GM12878 (cell line): ENCODE results near the gene UROC1. TPM values are rescaled to one million over a fixed set of nuclear protein-coding genes. Genes with fewer than 3 reads are reported as not detected.

ENCODE experiments used
- ATAC-seq: fragments of 200-7000 bp; cut with Tn5 transposase; 3 replicates; pipeline ENCODE4 v1.9.1; 2020; ENCODE audit warnings: mild to moderate bottlenecking, moderate library complexity
- BruUV-seq: library from RNA; stranded (reverse); fragments of 400-500 nt; replicated peaks from 2 replicates; lab custom pipeline; 2021; lab: Mats Ljungman, UMichigan
- CTCF ChIA-PET: fragments of 300-600 bp; sonication (Branson Sonifier 250); formaldehyde crosslinking; extraction: SDS; loops from one replicate; lab custom pipeline; 2021; ENCODE audit warnings: inconsistent platforms; lab: Yijun Ruan, JAX
- POLR2A ChIA-PET: fragments of 350-600 bp; formaldehyde crosslinking; extraction: SDS; loops from one replicate; lab custom pipeline; 2021; ENCODE audit warnings: inconsistent platforms; lab: Charles Lee
- RAD21 ChIA-PET: fragments of 300-600 bp; sonication (Branson Sonifier 250); formaldehyde crosslinking; loops from one replicate; lab custom pipeline; 2023; ENCODE audit warnings: antibody characterized with exemption; ENCODE audit not compliant: unreplicated experiment; lab: Charles Lee
- SMC1A ChIA-PET: fragments of 300-600 bp; sonication (Branson Sonifier 250); formaldehyde crosslinking; loops from one replicate; lab custom pipeline; 2023; ENCODE audit not compliant: unreplicated experiment, uncharacterized antibody; lab: Charles Lee
- DNase-seq: peaks from one replicate; pipeline ENCODE4 v3.0.0-alpha.2; 2011; ENCODE audit warnings: low read depth, low spot score
- FAIRE-seq: peaks from 3 replicates; lab custom pipeline; 2011; peaks lifted over from hg19 to GRCh38; lab: Jason Lieb, UNC
- H2AFZ ChIP-seq: 2 replicates; pipeline ENCODE4 v1.6.0; 2011; ENCODE audit warnings: low read depth, low read length, control low read depth; ENCODE audit not compliant: control insufficient read depth
- H3K27ac ChIP-seq: 2 replicates; pipeline ENCODE4 v1.5.1; 2011; ENCODE audit warnings: control low read depth; ENCODE audit not compliant: control insufficient read depth, insufficient read depth
- H3K27me3 ChIP-seq, 2 experiments: replicated peaks in 1 of 2; 2 replicates each; pipeline versions ENCODE4 v1.6.0 to v1.6.1; 2011; ENCODE audit warnings: low read length in 1 of 2; ENCODE audit not compliant: control insufficient read depth in 2 of 2, insufficient read depth in 2 of 2
- H3K36me3 ChIP-seq, 2 experiments: 2 replicates each; pipeline ENCODE4 v1.5.1; 2011; ENCODE audit warnings: low read length in 1 of 2; ENCODE audit not compliant: control insufficient read depth in 2 of 2, insufficient read depth in 2 of 2
- H3K4me1 ChIP-seq: 2 replicates; pipeline ENCODE4 v1.6.1; 2011; ENCODE audit warnings: mild to moderate bottlenecking, low read length, moderate library complexity, mixed read lengths; ENCODE audit not compliant: control insufficient read depth, insufficient read depth
- H3K4me2 ChIP-seq: 2 replicates; pipeline ENCODE4 v1.6.0; 2011; ENCODE audit warnings: control low read depth; ENCODE audit not compliant: control insufficient read depth, insufficient read depth
- H3K4me3 ChIP-seq: fragments of 200-600 bp; sonication (generic); 2 replicates; pipeline ENCODE4 v1.5.1; 2016
- H3K79me2 ChIP-seq: 2 replicates; pipeline ENCODE4 v1.6.0; 2011; ENCODE audit warnings: low read length; ENCODE audit not compliant: control insufficient read depth, insufficient read depth
- H3K9ac ChIP-seq: 2 replicates; pipeline ENCODE4 v1.8.0; 2011; ENCODE audit warnings: low read length, control low read depth, mixed read lengths; ENCODE audit not compliant: control insufficient read depth, insufficient read depth
- H3K9me3 ChIP-seq: replicated peaks from 3 replicates; pipeline ENCODE4 v1.5.1; 2011; ENCODE audit warnings: mild to moderate bottlenecking, low read length; ENCODE audit not compliant: control insufficient read depth, insufficient read depth
- H4K20me1 ChIP-seq: 2 replicates; pipeline ENCODE4 v1.6.0; 2011; ENCODE audit not compliant: control insufficient read depth, insufficient read depth
- CHD4 ChIP-seq: fragments of 200-600 bp; sonication (generic); IDR thresholded peaks from 2 replicates; pipeline ENCODE4 v1.6.1; 2016; ENCODE audit warnings: mild to moderate bottlenecking
- CTCF ChIP-seq, 3 experiments: IDR thresholded peaks in 2 of 3; conservative IDR thresholded peaks in 1 of 3; 2 replicates each; pipeline ENCODE4 v1.5.1; 2011; ENCODE audit warnings: low read depth in 3 of 3, low read length in 3 of 3, mild to moderate bottlenecking in 3 of 3, control low read depth in 2 of 3, moderate library complexity in 2 of 3, inconsistent platforms in 1 of 3, mixed read lengths in 1 of 3; ENCODE audit not compliant: control insufficient read depth in 2 of 3, insufficient read depth in 1 of 3; ENCODE audit errors: extremely low read depth in 1 of 3
- EP300 ChIP-seq, 2 experiments: fragments of 150-350 bp in 1 of 2; IDR thresholded peaks; 2 replicates each; pipeline ENCODE4 v1.6.1; 2011 to 2012; ENCODE audit warnings: low read depth in 2 of 2, low read length in 2 of 2, borderline replicate concordance in 1 of 2, improper control_type of control experiment in 1 of 2, inconsistent platforms in 1 of 2; ENCODE audit not compliant: control insufficient read depth in 1 of 2
- LARP7 ChIP-seq: fragments of 450-650 bp; IDR thresholded peaks from 2 replicates; pipeline ENCODE4 v1.6.1; 2017; ENCODE audit warnings: mild to moderate bottlenecking
- MYB ChIP-seq: fragments of 150-350 bp; IDR thresholded peaks from 2 replicates; pipeline ENCODE4 v1.6.1; 2014; ENCODE audit warnings: mild to moderate bottlenecking, low read depth, low read length, borderline replicate concordance
- NFIC ChIP-seq: IDR thresholded peaks from 2 replicates; pipeline ENCODE4 v1.6.1; 2012; ENCODE audit warnings: low read depth, mild to moderate bottlenecking, inconsistent platforms, low read length, moderate library complexity
- NFXL1 ChIP-seq: fragments of 450-650 bp; IDR thresholded peaks from 2 replicates; pipeline ENCODE4 v1.6.1; 2017; ENCODE audit warnings: antibody characterized with exemption, mild to moderate bottlenecking, borderline replicate concordance
- POLR2AphosphoS2 ChIP-seq: IDR thresholded peaks from 2 replicates; pipeline ENCODE4 v1.6.1; 2011; ENCODE audit warnings: low read depth, mild to moderate bottlenecking, low read length, improper control_type of control experiment, moderate library complexity
- RBBP5 ChIP-seq: fragments of 200-600 bp; sonication (generic); conservative IDR thresholded peaks from 2 replicates; pipeline ENCODE4 v1.6.1; 2016
- SPI1 ChIP-seq: IDR thresholded peaks from 2 replicates; pipeline ENCODE4 v1.6.1; 2011; ENCODE audit warnings: low read depth, mild to moderate bottlenecking, low read length, moderate library complexity, borderline replicate concordance; ENCODE audit not compliant: insufficient read depth
- SREBF1 ChIP-seq: IDR thresholded peaks from 2 replicates; pipeline ENCODE4 v1.6.1; 2012; ENCODE audit warnings: mild to moderate bottlenecking, low read length
- STAT3 ChIP-seq: IDR thresholded peaks from 2 replicates; pipeline ENCODE4 v1.6.1; 2011; ENCODE audit warnings: low read depth, low read length, improper control_type of control experiment
- SUZ12 ChIP-seq: fragments of 200-600 bp; sonication (generic); IDR thresholded peaks from one replicate; pipeline ENCODE4 v1.6.1; 2018; ENCODE audit warnings: antibody characterized with exemption, mild to moderate bottlenecking; ENCODE audit not compliant: unreplicated experiment
- TCF3 ChIP-seq: IDR thresholded peaks from 2 replicates; pipeline ENCODE4 v1.6.1; 2012; ENCODE audit warnings: low read depth, mild to moderate bottlenecking, low read length, borderline replicate concordance; ENCODE audit not compliant: insufficient read depth
- ZBED1 ChIP-seq: IDR thresholded peaks from 2 replicates; pipeline ENCODE4 v1.6.1; 2016; ENCODE audit warnings: borderline replicate concordance
- WGBS: methylation state at CpG from one replicate; pipeline ENCODE4 v1.1.6; 2016; ENCODE audit warnings: low lambda C conversion rate; ENCODE audit not compliant: insufficient replicate concordance, insufficient coverage; ENCODE audit errors: missing lambda C conversion rate; 5-methylcytosine and 5-hydroxymethylcytosine counted together
- in situ Hi-C: fragments of 300-500 bp; cut with MboI; formaldehyde crosslinking; loops from 9 replicates; pipeline ENCODE4 v1.14.3; 2018; ENCODE audit warnings: mixed read lengths
- intact Hi-C: fragments of 100-400 bp; cut with micrococcal nuclease; formaldehyde crosslinking; loops from one replicate; pipeline ENCODE4 v1.14.2; 2022; ENCODE audit not compliant: unreplicated experiment
- polyA plus RNA-seq, 11 experiments: library from polyadenylated mRNA; depleted of rRNA in 4 of 11; unstranded in 6 of 11; stranded (reverse) in 5 of 11; fragments of >200 nt; fragmentation: Nextera tagmentation in 4 of 11; fragmentation: Illumina TruSeq in 1 of 11; extraction: Ambion mirVana in 4 of 11; extraction: Trizol in 1 of 11; gene quantifications; 1 replicate in 1 of 11; 2 replicates in 10 of 11; pipeline versions ENCODE4 v1.2.1 to v1.2.3, GENCODE V29; 2011 to 2016; ENCODE audit warnings: inconsistent platforms in 2 of 11, missing spikeins in 2 of 11, low read depth in 1 of 11
- total RNA-seq, 4 experiments: library from RNA; depleted of rRNA in 3 of 4; stranded (reverse); fragments of >200 nt in 3 of 4; fragmentation: Illumina TruSeq in 1 of 4; extraction: Trizol in 1 of 4; gene quantifications; 2 replicates each; pipeline versions ENCODE4 v1.2.1 to v1.2.3, GENCODE V29; 2013 to 2021

UROC1 gene
- total and polyA plus RNA-seq, 10 of the 15 experiments (the other 5 are each of a cell fraction or from before 2014, with no cell fraction given): 0.04 TPM; not detected in 9

GRCh38 chr3:126464494-126464893 is 53.1 kb downstream of the UROC1 start:
- Histone ChIP-seq H3K36me3 (peaks cover 33 to 38% of the 10 kb centered on the region in 2 experiments), H3K4me1 (no peaks in the 10 kb centered on the region), H3K9ac (no peak overlapping the region), H3K9me3 (no peaks in the 10 kb centered on the region), H4K20me1 (no peaks in the 10 kb centered on the region; the same call in 1 of the 2 replicates), H3K4me3 (no peak overlapping the region), H3K27ac (no peak overlapping the region), H2AFZ (no peak overlapping the region), H3K4me2 (no peak overlapping the region), H3K79me2 (no peaks in the 10 kb centered on the region), H3K27me3 (no peaks in the 10 kb centered on the region)
- SMC1A ChIA-PET: no interaction called here
- POLR2A ChIA-PET: no interaction called here
- in situ Hi-C loops (no loop called here), intact Hi-C loops (no loop called here)
- CTCF ChIA-PET: no interaction called here
- ATAC-seq: peak; percentile 72
- BruUV-seq: no TSS peak
- TF ChIP-seq SPI1: peak; percentile 89
- TF ChIP-seq POLR2AphosphoS2: no peak
- FAIRE-seq: no peak
- DNase-seq: no peak
- RAD21 ChIA-PET: no interaction called here
- WGBS: 76% methylated on average over 4 of the region's 4 CpGs

GRCh38 chr3:126464093-126464492 is 53.5 kb downstream of the UROC1 start:
- TF ChIP-seq NFIC (no peak), STAT3 (no peak), SUZ12 (no peak), EP300 (IDR thresholded peaks at IDR 0.05; ENCODE audit: borderline replicate concordance in 1 of 2, control insufficient read depth in 1 of 2, low read depth in 2 of 2, low read length in 2 of 2) (no peak), RBBP5 (no peak), NFXL1 (no peak), LARP7 (no peak), CTCF (IDR thresholded peaks at IDR 0.05 in 2 of 3, conservative IDR thresholded peaks at IDR 0.05 in 1 of 3; ENCODE audit: control insufficient read depth in 2 of 3, extremely low read depth in 1 of 3, insufficient read depth in 1 of 3, low read depth in 3 of 3, low read length in 3 of 3) (no peak), TCF3 (no peak), MYB (no peak), SREBF1 (no peak), ZBED1 (no peak), CHD4 (no peak)
- no peaks in the 10 kb centered on the region for H3K79me2 ChIP-seq
- in situ Hi-C loops (no loop called here), intact Hi-C loops (no loop called here)
- RAD21 ChIA-PET: no interaction called here
- 88% methylated on average over 4 of the region's 4 CpGs for WGBS
- H3K27ac ChIP-seq: no peak overlapping the region
- no peaks in the 10 kb centered on the region for H3K4me1 ChIP-seq
- no TSS peak for BruUV-seq
- H3K27me3 ChIP-seq: no peaks in the 10 kb centered on the region
- ATAC-seq (no peak), FAIRE-seq (no peak), DNase-seq (no peak)
- no peaks in the 10 kb centered on the region for H3K9me3 ChIP-seq
- H3K4me2 ChIP-seq: no peak overlapping the region
- H3K9ac ChIP-seq: no peak overlapping the region
- no peak overlapping the region for H3K4me3 ChIP-seq
- no peak overlapping the region for H2AFZ ChIP-seq
- peaks cover 32 to 40% of the 10 kb centered on the region in 2 experiments for H3K36me3 ChIP-seq
- CTCF ChIA-PET: no interaction called here
- POLR2A ChIA-PET: no interaction called here
- no peaks in the 10 kb centered on the region; the same call in 1 of the 2 replicates for H4K20me1 ChIP-seq
- SMC1A ChIA-PET: no interaction called here
